Measurements from ENCODE around the gene DGKD.

- TF ChIP-seq, protein P1, sequence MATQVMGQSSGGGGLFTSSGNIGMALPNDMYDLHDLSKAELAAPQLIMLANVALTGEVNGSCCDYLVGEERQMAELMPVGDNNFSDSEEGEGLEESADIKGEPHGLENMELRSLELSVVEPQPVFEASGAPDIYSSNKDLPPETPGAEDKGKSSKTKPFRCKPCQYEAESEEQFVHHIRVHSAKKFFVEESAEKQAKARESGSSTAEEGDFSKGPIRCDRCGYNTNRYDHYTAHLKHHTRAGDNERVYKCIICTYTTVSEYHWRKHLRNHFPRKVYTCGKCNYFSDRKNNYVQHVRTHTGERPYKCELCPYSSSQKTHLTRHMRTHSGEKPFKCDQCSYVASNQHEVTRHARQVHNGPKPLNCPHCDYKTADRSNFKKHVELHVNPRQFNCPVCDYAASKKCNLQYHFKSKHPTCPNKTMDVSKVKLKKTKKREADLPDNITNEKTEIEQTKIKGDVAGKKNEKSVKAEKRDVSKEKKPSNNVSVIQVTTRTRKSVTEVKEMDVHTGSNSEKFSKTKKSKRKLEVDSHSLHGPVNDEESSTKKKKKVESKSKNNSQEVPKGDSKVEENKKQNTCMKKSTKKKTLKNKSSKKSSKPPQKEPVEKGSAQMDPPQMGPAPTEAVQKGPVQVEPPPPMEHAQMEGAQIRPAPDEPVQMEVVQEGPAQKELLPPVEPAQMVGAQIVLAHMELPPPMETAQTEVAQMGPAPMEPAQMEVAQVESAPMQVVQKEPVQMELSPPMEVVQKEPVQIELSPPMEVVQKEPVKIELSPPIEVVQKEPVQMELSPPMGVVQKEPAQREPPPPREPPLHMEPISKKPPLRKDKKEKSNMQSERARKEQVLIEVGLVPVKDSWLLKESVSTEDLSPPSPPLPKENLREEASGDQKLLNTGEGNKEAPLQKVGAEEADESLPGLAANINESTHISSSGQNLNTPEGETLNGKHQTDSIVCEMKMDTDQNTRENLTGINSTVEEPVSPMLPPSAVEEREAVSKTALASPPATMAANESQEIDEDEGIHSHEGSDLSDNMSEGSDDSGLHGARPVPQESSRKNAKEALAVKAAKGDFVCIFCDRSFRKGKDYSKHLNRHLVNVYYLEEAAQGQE (IDR thresholded peaks at IDR 0.05; ENCODE audit: low read depth) = no peak
- no peak for TF ChIP-seq YY1 (IDR thresholded peaks at IDR 0.05; ENCODE audit: extremely low read depth, insufficient replicate concordance, low read depth, low read length)
- TF ChIP-seq CTCF (IDR thresholded peaks at IDR 0.05 in 2 of 3, conservative IDR thresholded peaks at IDR 0.05 in 1 of 3; ENCODE audit: borderline replicate concordance in 1 of 3, insufficient read depth in 1 of 3, low read depth in 2 of 3, low read length in 2 of 3) = no peak
- no peak for TF ChIP-seq POLR2A (IDR thresholded peaks at IDR 0.05; ENCODE audit: borderline replicate concordance, extremely low read depth, insufficient read depth, insufficient read length)
- TF ChIP-seq POLR2AphosphoS5 (IDR thresholded peaks at IDR 0.05; ENCODE audit: low read depth, low read length) = no peak
- no peak for TF ChIP-seq ZNF274 (IDR thresholded peaks at IDR 0.05; ENCODE audit: low read depth, low read length)
These were observed 103.1 kb downstream of the DGKD start for GRCh38 chr2:233457356-233457755.
